ENCODE measurements around the gene C16orf92. TPM values are rescaled to one million over a fixed set of nuclear protein-coding genes. Genes with fewer than 3 reads are reported as not detected.

C16orf92 gene
- total and polyA plus RNA-seq, 2 of the 13 experiments (the other 11 are each of a cell fraction or from before 2014, with no cell fraction given): not detected

GRCh38 chr16:30063278-30063892 lies 40.4 kb downstream of the C16orf92 start (continued):
- TF ChIP-seq DBP (CRISPR knock-in tag; IDR thresholded peaks at IDR 0.05; ENCODE audit: not compliant biosample characterization): no peak
- no peak for TF ChIP-seq SP140L (CRISPR knock-in tag; IDR thresholded peaks at IDR 0.05; ENCODE audit: borderline replicate concordance)
- 0 out of 2 replicates have a peak, but pooled peaks have one; percentile 22 for TF ChIP-seq PCBP1 (IDR thresholded peaks at IDR 0.05; ENCODE audit: borderline replicate concordance, low read depth, low read length)
- TF ChIP-seq ZNF614 (CRISPR knock-in tag; IDR thresholded peaks at IDR 0.05; ENCODE audit: borderline replicate concordance): no peak
- TF ChIP-seq ZNF556 (CRISPR knock-in tag; IDR thresholded peaks at IDR 0.05; ENCODE audit: borderline replicate concordance): no peak
- TF ChIP-seq FOSL1 (CRISPR knock-in tag; IDR thresholded peaks at IDR 0.05; ENCODE audit: borderline replicate concordance): no peak
- no peak for TF ChIP-seq SPEN (CRISPR knock-in tag; IDR thresholded peaks at IDR 0.05; ENCODE audit: low read depth)
- no peak for TF ChIP-seq ETV6 (CRISPR knock-in tag; conservative IDR thresholded peaks at IDR 0.05)
- TF ChIP-seq SP4 (CRISPR knock-in tag; IDR thresholded peaks at IDR 0.05): no peak
- no peak for TF ChIP-seq CBX2 (IDR thresholded peaks at IDR 0.05; ENCODE audit: low read depth, low read length)
- TF ChIP-seq CBX2 (CRISPR knock-in tag; IDR thresholded peaks at IDR 0.05; ENCODE audit: low read depth): no peak
- peak; percentile 33; the same call in 1 of the 2 replicates for TF ChIP-seq RBAK (CRISPR knock-in tag; IDR thresholded peaks at IDR 0.05)
- TF ChIP-seq HMGXB3 (CRISPR knock-in tag; IDR thresholded peaks at IDR 0.05; ENCODE audit: borderline replicate concordance): no peak
- TF ChIP-seq ZNF431 (CRISPR knock-in tag; IDR thresholded peaks at IDR 0.05; ENCODE audit: borderline replicate concordance, low read depth): 0 out of 2 replicates have a peak, but pooled peaks have one; percentile 12
- TF ChIP-seq TSC22D2 (CRISPR knock-in tag; IDR thresholded peaks at IDR 0.05; ENCODE audit: borderline replicate concordance): no peak
- TF ChIP-seq ZNF331 (CRISPR knock-in tag; IDR thresholded peaks at IDR 0.05): no peak
- 0 out of 2 replicates have a peak, but pooled peaks have one; percentile 58 for TF ChIP-seq ETS1 (CRISPR knock-in tag; IDR thresholded peaks at IDR 0.05)
- no peak for TF ChIP-seq ZSCAN21 (CRISPR knock-in tag; IDR thresholded peaks at IDR 0.05; ENCODE audit: borderline replicate concordance)
- no peak for TF ChIP-seq ZNF354B (CRISPR knock-in tag; IDR thresholded peaks at IDR 0.05)
- TF ChIP-seq TERF1 (CRISPR knock-in tag; IDR thresholded peaks at IDR 0.05): no peak
